8988T (cell line): Measurements from ENCODE around the gene ACTG1.

Experiments
- DNase-seq: peaks from one replicate; pipeline ENCODE4 v3.0.0; 2011

ACTG1 gene

DNA sequence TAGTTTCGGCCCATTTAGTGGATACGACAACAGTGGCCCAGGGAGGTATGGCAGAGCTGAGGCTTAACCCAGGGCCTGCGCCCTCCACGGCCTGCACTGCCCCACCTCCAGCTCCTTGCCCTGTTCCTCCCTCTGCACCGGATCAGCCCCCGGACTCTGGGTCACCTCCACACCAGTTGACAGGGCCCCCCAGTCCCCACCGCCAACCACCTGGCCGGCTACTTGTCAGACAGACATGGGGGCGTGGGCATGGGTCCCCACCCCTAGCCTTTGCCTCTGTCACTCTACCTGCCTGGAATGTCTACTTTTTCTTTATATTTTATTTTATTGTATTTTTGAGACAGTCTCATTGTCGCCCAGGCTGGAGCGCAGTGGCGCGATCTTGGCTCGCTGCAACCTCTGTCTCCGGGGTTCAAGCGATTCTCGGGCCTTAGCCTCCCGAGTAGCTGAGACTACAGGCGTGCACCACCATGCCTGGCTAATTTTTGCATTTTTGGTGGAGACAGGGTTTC, 3.0 kb upstream of the ACTG1 start:
- no peak for DNase-seq

DNA sequence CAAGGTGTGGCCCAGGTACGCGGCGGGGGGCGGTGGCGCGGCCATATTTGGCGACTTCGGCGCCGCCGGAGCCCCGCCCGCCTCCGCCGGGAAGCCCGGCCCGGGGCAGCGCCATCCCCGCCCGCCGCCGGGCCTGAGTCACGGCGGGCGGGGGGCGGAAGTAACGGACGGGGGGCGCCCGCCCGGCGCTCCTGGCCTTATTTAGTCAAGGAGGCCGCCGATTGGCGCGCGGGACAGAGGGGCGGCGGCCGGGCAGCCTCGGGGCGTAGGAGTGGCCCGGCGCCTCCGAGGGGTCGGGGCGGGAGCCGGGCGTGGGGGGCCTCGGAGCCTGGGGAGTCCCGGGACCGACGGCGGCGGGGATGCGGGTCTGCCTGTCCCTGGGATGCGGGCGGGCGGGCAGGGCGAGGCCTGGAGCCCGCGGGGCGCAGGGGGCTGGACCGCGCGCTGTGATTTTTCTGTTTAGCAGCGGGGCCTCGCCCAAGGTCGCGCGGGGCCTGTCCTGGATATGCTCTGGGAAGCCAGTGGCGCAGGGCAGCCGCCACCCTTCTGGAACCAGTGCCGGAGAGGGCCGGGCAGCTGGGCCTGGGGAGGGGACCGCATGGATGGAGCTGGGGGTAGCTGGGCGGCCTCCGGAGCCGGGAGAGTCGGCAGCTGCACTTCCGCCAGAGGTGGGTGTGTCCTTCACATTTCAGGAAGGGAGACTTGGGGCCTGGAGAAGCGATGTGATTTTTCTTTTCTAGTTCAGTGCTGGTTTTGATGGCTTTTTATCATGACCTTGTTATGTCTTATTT, 2.3 kb upstream of the ACTG1 start:
- no peak for DNase-seq

DNA sequence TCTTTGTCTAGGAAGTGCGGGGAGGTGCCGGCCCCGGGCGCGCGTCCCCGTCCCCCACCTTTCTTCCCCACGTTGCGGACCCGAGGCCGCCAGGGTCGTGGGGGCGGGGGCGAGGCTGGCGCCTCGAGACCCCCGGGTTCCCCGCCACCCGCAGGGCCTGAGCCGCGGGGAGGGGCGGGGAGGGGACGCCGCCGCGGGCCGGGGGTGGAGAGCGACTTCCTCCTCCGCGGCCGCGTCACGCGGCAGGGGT, 1.8 kb upstream of the ACTG1 start:
- no peak for DNase-seq

DNA sequence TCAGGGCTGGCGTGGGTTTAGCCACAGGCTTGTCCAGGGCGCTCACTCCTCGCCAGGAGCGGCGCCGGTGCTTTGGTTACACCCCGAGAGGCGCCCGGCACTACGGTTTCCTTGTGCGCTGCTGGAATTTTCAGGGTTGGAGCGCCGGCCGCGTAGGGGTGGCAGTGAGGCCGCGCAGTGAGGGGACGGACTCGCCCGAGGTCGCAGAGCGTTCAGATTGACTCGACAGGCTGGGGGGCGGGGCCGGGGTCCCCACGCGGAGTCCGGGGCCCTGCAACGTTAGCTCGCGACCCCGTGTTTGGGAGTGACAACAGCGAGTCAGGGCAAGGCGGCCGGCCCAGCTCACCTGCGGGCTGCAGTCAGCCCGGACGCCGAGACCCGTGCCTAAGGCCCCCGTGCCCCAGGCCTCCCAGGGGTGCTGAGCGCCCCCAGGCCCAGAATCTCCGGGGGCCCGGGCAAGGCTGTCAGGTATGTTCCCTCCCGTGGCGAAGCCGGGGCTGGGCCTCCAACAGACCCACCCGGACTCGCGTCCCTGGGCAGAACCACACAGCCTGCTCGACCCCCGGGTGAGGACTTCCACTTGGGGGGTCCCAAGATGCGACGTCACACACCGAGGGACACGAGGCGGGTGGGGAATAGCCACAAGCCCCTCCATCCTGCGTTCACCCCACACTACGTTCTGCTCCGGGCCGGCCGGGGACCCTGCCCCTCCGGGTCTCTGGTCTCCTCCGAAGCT, 1.3 kb upstream of the ACTG1 start:
- no peak for DNase-seq

DNA sequence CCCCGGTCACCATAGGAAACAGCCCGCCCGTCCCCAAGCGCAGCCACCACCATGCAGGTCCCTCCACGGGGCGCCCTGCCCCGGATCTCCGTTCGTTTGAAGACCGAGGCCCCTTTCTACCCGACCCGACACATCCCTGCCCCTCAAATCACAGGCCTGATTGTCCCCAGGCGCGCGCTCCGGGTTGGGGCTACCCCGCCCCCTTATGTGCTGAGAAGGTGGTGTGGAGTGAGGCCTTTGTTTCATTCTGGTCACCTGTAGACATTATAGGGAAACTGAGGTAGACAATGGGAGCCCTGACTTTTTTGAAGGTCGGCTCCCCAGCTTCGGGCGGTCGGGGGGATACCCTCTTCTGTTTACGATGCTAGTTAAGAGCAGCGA, 763 bp upstream of the ACTG1 start:
- DNase-seq = no peak

DNA sequence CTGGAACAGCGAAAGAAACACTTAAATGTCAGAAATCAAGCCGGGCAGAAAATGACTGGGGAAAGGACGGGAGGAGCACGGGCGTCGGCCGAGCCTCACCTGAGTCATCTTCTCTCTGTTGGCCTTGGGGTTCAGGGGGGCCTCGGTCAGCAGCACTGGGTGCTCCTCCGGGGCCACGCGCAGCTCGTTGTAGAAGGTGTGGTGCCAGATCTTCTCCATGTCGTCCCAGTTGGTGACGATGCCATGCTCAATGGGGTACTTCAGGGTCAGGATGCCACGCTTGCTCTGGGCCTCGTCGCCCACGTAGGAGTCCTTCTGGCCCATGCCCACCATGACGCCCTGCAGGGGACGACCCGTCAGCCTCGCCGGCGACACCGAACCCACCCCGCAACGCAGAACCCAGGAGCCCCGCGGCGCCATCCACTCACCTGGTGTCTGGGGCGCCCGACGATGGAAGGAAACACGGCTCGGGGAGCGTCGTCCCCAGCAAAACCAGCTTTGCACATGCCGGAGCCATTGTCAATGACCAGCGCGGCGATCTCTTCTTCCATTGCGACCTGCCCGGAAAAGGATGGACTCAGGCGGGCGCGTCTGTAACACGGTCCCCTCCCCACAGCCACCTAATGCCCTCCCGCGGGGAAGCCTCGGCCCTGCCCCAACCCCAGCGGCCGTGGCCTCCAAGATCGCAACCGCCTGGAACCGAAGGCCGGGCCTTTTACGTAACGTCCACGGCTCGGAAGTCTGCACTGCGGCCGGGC, 616 bp downstream of the ACTG1 start:
- DNase-seq = no peak

DNA sequence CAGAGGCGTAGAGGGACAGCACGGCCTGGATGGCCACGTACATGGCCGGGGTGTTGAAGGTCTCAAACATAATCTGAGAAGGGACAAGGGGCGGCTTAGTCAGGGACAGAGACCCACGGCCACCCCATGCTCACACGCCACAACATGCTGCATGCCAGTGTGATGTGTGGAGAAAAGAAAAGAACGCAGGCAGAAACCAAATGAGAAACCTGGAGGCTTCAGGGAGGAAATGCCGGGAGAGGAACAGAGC, 1.1 kb downstream of the ACTG1 start:
- DNase-seq = no peak

DNA sequence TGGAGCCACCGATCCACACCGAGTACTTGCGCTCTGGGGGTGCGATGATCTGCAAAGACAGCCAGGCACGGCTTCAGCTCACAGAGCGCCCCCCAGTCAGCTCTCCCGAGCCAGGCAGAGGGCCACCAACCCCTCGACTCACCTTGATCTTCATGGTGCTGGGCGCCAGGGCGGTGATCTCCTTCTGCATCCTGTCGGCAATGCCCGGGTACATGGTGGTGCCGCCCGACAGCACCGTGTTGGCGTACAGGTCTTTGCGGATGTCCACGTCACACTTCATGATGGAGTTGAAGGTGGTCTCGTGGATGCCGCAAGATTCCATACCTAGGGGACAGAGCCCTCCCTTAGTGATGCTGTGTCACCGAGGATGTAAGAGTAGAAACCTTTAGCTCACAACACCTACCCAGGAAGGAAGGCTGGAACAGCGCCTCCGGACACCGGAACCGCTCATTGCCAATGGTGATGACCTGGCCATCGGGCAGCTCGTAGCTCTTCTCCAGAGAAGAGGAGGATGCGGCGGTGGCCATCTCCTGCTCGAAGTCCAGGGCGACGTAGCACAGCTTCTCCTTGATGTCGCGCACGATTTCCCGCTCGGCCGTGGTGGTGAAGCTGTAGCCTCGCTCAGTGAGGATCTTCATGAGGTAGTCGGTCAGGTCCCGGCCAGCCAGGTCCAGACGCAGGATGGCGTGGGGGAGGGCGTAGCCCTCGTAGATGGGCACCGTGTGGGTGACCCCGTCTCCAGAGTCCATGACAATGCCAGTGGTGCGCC, 1.6 kb downstream of the ACTG1 start:
- no peak for DNase-seq

DNA sequence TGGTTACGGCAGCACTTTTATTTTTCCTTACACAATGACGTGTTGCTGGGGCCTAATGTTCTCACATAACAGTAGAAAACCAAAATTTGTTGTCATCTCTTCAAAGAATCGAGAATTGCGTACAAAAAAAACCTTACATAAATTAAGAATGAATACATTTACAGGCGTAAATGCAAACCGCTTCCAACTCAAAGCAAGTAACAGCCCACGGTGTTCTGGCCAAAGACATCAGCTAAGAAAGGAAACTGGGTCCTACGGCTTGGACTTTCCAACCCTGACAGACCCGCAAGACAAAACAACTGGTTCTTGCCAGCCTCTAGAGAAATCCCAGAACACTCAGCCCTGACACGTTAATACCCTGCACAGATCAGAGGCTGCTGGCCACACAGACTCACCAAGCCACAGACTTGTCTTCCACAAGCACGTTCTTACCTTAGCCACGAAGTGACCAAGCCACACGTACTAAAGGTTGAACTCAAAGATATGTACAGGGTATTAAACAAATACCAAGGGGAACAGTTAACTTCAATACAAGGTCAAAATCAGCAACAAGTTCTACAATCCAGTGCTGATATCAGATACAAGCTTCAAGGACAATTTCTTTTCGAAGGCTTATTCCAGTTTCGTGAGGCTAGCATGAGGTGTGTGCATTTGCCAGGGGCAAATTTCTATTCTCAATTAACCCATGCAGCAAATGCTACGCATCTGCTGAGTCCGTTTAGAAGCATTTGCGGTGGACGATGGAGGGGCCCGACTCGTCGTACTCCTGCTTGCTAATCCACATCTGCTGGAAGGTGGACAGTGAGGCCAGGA, 2.4 kb downstream of the ACTG1 start:
- no peak for DNase-seq

DNA sequence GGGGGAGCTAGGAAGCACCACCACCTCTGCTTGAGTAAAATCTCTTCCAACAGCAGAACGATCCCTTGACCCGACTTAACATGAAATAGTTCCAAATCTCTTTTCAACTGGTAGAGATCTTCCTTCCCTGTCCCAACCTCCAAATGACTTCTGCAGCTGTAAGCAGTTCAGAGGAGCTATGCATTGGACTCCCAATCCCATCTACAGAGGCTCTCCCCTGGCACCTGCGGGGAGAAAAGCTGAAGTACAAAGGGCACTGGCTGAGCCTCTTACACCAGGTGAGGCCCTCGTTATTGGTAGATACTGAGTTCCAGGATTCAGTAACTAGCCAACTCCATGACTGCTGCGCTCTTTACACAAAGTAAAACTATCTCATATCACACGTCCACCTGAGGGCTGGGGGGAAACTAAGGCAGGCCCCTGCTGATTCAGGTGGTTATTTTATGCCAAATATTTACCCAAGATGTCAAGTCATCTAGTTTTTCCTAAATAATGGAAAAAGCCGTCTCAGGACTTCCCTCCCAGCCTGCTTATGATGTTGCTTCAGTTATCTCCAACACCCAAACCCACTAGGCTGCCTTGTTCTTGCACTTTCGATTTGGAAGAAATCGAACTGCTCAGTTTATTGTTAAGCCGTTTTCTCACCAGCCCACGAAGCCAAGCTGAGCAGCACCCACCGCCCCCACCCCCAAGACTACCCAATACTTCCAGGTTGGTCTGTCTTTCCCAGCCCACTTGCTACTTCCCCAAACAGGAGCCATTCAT, 3.2 kb downstream of the ACTG1 start:
- no peak for DNase-seq

DNA sequence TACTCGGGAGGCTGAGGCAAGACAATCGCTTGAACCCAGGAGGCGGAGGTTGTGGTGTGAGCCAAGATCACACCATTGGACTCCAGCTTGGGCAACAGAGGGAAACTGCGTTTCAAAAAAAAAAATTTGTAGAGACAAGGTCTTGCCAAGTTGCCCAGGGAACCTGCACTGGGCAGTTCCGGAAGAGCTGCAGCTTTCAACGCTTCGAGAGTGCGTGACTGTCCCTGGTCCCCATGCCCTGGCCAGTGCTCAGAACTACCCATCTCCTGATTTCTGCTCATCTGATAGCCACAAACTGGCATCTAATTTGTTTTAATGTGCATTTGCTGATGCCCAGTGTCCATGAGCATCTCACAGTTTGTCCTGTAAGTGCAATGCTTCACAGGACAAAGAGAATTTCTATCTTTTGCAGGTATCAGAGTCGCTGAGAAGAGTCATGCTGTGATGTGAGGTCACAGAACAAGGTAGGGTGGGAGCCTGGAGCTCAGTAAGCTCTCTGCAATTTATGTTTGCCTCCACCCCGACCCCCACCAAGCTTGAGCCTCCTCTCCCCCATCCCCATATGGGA, 3.9 kb downstream of the ACTG1 start:
- DNase-seq = no peak

DNA sequence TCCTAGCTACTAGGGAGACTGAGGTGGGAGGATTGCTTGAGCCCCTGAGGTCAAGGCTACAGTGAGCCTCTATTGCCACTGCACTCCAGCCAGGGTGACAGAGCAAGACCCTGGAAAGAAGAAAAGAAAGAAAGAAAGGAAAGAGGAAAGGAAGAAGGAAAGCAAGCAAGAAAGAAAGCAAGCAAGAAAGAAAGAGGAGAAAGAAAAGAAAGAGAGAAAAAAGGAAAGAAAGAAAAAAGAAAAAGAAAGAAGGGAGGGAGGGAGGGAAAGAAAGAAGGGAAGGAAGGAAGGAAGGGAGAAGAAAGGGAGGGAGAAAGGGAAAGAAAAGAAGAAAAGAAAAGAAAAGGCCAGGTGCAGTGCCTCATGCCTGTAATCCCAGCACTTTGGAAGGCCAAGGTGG, 9.0 kb downstream of the ACTG1 start:
- DNase-seq = no peak

DNA sequence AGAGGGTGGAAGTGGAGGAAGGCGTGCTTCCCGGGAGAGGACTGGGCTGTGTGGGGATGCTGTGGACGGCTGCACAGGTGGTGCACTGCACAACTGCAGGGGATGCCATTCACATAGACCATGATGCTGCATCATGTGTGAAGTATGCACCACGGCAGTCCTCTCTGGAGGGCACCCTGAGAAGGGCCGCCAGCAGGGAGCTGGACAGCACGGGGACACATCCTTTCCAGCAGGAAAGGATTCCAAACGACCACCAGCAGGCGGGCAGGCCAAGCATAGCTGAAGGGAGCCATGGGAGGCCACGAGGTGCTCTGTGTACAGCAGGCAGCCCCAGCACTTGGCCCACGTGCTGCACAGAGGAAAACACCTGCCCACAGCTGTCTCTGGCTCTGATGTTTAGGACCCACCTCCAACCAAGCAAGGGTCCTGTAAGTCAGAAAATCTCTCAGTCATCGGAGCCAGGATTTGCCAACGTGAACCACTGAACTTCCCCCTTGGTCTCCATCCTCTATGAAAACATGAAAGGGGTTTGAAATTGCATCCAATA, 10.1 kb downstream of the ACTG1 start:
- no peak for DNase-seq

DNA sequence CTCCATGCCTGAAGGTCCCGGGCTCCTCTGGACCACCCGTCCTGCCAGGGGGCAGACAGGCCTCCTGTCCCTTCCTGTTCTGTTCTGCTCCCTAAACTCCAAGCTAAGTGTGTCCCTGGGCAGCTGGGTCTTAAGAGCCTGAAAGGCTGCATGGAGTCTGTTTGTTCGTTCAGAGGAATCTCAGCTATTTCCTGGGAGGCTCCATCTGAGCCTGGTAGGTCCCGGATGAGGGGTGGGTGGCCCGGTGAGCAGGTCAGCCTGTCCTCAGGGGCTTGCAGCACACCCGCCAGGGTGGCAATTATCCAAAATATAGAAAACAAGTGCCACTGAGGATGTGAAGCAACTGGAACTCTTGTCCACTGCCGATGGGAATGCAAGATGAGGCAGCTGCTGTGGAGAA, 12.6 kb downstream of the ACTG1 start:
- no peak for DNase-seq

DNA sequence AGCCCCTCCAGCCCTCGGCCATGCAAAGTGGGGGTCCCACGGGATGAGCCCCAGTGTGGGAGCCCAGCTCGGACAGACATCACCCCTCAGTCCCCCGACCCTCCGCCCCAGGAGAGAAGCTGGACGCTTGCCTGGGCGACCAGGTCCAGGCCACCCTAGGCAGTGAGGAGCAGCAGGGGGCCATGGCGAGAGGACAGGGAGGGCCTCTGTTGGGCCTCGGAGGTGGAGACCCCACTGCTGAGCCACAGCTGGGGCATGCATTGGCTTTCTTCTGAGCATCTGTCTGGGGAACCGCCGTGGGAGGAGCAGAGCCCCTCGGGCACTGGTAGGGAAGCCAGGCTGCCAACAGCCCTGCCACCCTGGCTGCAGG, 13.0 kb downstream of the ACTG1 start:
- no peak for DNase-seq

DNA sequence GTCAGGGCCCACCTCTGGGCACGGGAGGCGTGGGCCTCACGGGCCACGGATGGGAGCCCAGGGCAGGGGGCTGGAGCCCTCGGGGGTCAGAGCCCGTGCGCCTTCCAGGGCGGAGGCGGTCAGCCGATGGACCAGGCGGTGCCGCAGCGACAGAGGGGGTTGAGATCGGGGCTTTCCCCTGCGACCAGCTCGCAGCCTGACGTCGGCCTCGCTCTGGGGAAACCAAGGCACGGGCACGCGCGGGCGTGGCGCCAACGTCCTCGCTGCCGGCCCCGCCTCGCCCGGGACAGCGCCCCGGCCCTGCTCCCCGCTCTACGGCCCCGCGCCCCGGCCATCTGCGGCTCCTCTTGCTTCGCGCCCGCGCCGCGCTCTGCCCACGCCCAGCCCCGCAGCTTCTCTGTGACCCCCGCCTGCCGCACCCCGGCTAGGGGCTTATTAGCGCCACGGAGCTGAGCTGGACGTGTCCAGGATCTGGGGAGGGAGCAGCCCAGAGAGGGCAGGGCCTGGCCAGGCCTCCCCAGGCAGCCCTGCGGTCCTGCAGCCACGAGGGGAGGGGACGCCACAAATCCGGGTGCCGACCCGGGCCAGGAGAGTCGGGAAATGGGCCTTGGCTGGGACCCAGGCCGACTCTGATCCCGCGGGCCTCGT, 13.5 kb downstream of the ACTG1 start:
- DNase-seq = no peak

DNA sequence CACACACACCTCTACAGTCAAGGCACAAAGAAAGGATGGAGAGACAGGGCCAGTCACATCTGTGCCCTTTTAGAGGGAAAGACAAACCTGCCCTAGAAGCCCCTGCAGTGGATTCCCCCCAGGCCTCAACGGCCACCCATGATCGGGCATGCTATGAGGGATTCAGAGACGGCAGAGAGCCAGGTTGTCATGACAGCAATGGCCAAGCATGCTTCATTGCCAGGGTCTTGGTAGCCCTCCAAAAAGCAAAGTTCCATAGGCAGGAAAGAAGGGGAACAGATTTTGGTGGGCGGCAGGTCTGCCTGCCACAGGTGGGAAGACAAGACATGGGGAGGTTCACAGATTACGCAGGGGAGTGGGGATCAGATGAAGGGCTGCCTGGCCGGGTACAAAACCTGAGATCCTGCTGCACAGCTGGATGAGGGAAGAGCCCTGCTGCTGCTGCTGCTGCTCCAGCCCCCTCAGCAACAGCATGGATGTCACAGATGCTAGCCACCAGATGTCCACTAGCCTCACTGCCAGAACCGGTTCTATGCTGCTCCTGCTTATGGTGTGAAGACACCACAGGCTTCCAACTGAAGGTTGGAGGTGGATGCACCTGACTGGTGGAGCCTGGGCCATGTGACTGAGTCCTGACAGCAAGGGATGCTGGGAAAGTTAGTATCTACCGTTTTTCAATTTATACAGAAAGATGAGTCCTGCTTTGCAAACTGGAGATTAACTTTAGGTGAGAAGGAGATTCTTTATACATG, 17.8 kb downstream of the ACTG1 start:
- no peak for DNase-seq

DNA sequence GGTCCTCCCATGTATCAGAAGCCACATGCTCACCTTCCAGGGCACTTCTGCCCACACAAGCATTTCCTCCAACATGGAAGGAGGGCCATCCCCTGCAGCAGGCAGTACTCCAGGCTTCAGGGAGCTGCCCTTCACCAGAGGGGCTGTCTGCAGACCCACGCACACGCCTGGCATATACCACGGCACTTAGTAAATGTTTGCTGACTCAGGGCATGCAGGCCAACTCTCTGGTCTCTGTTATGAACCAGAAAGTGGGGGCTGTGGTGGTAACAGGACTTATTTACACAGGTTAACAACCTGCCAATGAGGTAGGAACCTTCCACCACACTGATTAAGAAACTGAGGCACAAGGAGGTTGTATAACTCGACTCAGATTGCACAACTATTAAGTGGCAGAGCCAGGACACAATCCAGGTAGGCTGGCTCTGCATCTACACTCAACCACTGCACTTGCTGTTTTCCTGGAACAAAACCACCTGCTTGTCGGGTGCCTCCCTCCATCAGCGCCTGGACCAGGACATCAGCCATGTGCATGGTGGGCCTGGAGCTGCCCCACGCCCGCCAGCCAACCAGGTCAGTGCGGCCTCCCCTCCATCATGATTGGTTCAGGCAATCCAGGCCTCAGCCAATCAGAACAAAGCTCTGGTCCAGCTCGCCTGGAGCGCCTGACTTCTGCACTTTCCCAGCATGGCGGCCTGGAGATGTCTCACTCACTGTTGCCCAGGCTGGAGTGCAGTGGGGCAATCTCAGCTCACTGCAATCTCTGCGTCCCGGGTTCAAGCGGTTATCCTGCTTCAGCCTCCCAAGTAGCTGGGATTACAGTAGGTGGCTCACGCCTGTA, 19.2 kb downstream of the ACTG1 start:
- DNase-seq = no peak

DNA sequence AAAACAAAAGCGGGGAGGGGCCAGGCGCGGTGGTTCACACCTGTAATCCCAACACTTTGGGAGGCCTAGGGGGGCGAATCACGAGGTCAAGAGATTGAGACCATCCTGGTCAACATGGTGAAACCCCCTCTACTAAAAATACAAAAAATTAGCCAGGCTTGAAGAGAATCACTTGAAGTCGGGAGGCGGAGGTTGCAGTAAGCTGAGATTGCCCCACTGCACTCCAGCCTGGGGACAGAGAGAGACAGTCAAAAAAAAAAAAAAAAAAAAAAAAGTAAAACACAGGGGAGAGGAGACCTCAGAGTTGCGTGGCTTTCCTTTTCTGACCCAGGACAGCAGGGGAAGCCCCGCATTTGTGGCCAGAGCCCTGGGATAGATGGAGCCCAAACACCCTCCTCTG, 19.9 kb downstream of the ACTG1 start:
- DNase-seq = no peak
